T-helper 2 cell (primary cell): ENCODE results near the gene TRIP6.
A peak's percentile ranks its signal among the peaks of the same experiment; 100 is the strongest.
"Not testable (repeated sequence)": the region's sequence is repeated elsewhere in the genome, so short reads cannot be mapped to it uniquely, and the experiment has no call there.

ENCODE experiments used
- DNase-seq, 5 experiments: peaks; one replicate each; pipeline versions ENCODE4 v3.0.0 to v3.0.0-alpha.2; 2012 to 2022

Gene TRIP6

DNA sequence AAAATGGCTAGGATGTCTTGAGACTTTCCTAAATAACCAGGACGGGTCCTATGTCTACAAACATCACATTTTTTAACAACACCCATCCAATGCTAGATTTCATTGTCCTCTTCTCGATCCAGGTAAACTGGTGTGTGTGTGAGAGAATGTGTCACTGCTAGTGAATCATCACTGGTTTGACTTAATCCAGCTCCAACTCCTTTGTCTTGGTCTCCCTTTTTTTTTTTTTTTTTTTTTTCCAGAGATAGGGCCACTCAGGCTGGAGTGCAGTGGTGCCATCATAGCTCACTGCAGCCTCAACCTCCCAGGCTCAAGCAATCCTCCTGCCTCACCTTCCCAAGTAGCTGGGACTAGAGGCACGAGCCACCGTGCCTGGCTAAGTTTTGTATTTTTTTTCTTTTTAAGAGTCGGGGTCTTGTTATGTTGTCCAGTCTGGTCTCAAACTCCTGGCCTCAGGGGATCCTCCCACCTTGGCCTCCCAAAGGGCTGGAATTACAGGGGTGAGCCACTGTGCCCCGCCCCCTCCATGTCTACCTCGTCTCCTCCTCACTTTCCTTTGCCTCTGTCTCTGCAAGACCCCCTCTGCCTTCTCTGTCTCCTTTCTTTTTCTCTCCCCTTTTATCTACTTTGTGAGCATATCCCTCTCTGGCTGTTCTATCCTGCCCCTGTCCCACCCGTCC lies 24.5 kb downstream of the TRIP6 start:
- no peak for DNase-seq

DNA sequence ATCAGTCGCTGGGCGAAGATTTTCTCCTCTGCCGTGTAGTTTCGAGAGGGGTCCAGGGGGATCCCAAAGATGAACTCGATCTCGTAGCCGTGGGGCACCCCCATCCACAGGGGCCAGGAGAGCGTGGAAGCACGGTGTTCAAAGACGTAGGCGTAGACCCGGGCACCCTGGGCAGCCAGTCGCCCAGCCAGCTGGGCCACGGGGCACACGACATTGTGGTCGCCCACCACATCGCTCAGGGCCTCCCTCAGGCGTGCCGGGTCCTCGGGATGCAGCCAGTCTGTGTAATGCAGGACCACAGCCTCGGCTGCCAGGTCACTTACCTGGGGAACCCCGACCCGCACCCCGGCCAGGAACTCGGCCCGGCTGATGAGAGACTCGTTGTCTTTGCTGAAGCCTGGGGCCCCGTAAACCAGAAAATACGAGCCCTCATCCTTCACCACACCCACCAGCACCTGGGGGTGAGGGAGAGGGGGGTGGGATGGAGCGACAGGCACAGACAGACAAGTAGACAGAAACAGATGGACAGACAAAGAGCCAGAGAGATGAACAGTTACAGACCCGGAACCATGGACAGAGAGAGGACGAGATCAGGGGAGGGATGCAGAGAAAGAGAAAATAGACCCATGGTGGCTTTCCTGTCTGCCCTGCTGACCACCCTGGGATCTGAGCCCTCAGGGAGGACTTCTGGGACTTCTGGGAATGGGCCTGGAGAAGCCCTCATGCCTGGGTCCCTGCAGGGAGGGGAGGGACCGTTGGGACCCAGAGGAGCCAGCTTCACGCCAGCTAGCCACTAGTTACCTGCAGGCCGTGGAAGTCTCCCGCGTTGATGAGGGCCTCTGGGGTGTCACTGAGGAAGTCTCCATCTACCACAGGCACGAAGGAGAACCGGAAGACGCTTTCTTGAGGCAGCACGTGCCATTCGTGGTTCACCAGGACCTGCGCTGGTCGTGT lies 25.5 kb downstream of the TRIP6 start:
- DNase-seq: no peak

DNA sequence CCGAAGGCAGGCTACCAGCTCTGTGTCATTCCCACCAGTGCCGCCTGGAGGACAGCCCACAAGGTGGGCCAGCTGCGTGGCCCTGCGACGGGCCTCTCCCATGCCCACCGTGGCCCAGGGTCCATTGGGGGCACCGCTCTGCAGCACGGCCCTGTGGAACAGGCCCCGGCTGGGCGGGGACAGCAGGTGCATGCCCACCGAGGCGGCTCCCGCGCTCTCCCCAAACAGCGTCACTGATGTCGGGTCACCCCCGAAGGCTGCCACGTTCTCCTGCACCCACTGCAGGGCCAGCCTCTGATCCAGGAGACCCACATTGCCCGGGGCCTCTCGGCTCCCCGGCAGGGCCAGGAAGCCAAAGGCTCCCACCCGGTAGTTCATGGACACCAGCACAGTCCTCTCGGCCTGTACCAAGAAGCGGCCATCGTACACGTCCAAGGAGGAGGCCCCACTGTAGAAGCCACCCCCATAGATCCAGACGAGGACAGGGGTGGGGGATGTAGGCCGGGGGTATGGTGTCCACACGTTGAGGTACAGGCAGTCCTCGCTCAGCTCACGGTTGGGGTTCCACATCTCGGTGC lies 26.2 kb downstream of the TRIP6 start:
- no peak for DNase-seq

DNA sequence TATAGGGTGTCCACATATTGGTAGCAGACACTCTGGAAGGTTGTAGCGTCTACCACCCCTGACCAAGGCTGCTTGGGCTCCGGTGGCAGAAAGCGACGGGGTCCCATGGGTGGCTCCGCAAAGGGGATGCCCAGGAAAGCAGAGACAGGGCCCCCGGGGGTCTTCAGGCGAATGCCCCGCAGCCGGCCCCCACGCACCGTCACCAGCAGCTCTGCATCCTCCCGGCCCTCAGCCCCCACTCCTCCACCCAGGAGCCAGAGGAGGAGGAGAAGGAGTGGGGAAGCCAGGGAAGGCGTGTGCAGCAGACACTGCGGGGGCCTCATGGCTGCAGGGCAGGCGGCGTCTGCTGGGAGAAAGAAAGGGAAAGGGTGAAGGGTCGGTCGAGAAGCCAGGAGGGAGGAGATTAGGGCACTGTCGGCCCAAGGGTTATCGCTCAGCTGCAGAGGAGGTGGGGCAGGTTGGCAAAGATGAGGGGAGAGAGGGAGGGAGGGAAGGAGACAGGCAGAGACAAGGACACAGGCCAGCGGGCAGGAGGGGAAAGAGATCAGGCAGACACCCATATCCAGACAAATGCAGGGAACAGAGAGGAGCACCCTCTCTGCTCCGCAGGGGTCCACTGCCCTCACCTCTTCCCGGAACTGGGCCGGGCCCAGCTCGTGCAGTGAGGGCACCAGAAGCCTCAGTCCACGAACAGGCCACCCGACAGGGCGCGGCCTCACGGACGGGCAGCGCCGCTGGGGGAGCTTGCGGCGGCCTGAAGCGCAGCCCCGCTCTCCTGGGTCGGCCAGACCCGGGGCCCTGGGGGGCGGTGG lies 26.9 kb downstream of the TRIP6 start:
- no peak for DNase-seq

DNA sequence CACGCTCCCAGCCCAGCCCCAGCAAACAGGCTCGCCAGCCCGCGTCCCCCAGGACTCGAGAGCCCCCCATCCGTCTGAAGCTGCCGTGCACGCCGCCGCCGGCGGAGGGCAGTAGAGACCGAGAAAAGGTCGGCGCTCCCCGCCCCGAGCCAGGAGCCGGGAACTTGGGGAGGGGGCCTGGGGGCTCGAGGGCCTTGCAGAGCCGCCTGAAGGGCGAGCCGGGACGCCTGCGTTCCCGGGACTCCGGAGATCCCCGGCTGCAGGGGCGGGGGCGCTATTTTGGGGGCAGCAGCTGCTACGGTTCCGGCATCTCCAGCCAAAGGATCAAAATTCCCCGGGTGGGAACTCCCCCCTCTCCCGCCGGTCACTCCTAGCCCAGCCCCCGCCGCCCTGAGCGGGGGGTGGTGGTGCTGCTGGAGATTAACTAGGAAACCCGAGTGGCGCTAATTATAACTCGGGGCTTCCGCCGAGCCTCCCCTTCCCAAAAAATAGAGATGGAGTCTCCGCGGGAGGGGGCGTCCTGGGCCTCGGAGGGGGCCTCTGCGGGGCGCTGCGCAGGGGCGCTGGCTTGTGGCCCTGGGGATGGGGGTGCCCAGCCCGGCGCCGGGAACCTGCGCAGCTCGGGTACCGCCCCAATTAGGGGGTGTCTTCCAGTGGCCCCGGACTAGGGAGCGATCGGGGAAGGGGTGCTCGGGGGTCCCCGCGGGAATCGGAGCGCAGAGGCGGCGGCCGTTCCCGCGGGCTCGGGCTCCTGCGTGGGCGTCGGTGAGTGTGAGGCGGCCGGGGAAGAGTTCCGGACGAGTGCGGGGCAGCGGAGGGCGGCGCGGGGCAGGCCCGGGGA lies 27.9 kb downstream of the TRIP6 start:
- DNase-seq: peak in 3 of 5 experiments; percentile 29 to 38 (median 36)

DNA sequence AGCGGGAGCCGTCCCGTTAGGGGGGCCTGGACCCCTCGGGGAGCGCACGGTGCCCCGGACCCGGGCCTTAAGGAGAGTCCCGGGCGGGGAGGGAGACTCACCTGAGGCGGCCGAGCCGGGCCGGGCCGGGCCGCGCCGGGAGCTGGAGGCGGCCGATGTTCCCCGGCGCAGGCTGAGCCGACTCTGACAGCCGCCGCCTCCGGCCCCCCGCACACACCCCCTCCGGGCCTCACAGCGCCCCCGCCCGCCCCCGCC lies 28.4 kb downstream of the TRIP6 start, which contains the start of gene ACHE:
ACHE (minus strand) TSS at position 188 of the 255 bp plus-strand sequence. CDS start 1,656 bp downstream, outside the sequence.
- no peak for DNase-seq

DNA sequence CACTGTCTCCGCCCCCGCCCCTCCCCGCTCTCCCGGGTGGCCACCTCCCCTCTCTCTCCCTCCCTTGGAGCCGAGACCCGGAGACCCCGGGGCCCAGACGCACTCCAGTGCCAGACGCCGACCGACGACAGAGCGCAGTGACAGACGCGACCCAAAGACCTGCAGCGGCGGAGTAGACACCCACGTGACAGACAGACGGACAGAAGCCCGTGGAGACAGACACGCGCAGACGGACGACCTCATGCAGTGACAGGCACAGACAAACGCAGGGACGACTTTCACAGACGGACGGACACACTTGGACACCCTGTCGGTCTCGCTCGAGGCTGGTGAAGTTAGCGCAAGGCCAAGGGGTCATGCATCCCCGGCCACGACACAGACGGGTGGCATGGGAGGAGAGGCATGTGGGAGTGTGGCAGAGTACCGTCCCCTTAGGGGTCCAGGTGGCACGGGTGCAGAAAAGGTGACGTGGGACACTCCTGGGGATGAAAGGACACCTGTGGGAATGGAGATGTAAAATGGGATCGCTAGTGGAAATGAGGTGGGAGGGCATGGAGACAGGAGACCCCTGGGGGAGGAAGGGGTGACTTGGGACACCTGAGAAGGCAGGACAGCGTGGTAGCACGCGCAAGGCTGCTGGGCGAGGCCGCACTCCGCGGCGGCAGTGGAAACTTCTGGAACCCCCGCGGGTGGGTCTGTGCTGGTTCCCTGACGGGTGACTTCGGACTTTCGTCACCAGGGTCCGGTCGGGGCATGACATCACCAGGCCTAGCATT lies 29.0 kb downstream of the TRIP6 start:
- DNase-seq: peak in 1 of 5 experiments; percentile 63

DNA sequence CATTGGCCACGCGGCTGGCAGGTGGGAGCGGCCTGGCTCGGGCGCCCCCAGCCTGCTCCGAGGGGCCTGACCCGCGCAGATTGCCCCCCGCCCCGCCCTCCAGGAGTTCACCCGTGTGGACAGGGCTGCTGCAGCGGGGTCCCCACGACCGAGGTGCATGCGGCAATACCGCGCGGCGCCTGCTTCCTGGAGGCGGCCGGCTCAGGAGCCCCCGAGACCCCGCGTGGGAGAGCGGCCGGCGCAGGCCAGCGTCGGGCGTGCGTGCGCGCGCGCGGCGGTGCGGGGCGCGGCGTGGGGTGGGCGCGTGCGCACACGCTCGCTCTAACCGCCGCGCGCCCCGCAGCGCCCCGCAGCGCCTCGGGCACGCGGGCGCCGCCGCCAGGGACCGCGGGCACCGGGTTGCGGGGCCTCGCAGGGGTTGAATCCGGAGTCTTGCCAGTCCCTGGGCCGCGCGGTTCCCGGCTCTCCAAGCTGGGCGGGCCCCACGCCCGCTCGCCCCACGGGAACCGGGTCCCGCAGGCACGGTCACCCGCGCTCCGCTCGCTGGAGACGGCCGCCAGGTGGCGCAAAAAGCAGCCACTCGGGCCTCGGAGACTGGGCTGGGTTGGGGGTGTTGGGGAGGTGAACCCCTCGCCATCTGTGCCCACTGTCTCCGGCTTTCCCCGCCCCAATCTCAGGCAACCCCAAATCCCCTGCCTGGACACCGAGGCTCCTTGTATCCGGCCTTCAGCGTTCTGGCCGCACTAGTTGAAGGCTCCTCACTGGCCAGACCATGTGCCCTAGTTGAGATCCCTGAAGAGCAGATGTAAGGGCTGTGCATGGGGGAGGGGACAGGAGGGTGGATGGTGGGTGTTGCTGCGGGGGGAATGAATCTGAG lies 29.8 kb downstream of the TRIP6 start:
- peak in 3 of 5 experiments; percentile 38 to 63 (median 40) for DNase-seq

DNA sequence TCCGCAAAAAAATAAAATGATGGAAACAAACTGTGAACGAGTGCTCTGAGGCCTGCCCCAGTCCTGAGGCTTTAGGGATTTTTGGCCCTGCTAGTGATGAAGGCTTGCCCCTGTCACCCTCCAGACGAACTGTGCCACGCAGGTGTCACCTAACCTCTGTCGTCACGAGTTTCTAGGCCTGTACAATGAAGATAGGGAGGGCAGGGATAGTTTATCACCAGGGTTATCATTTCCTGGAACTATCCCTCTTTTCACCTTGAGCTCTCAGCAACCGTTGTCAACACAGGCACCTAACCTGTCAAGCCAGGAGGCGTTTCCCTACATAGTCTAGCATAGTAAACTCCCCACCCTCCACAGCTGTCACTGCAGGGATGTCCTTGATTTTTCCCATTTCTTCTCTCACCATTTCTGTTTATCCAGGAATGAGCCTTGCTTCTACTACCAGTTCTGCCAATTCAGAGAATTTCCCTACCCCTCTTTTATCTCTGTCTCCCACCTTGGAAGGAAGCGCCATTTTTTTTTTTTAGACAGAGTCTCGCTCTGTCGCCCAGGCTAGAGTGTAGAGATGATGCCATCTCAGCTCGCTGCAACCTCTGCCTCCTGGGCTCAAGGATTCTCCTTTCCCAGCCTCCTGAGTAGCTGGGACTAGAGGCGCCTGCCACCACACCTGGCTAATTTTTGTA lies 30.7 kb downstream of the TRIP6 start:
- DNase-seq: no peak

DNA sequence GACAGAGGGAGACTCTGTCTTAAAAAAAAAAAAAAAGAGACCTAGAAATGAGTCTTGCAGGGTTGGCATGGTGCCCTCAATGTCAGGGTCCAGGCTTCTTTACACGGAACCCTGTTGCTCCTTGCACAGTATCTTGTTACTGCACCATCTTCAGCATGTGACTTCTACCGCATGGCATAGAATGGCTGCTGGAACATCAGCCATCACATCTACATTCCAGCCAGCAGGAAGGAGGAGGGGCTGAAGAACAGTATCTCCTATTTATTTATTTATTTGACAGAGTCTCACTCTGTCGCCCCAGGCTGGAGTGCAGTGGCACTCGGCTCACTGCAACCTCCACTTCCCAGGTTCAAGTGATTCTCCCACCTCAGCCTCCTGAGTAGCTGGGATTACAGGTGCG lies 32.2 kb downstream of the TRIP6 start:
- DNase-seq: no peak

DNA sequence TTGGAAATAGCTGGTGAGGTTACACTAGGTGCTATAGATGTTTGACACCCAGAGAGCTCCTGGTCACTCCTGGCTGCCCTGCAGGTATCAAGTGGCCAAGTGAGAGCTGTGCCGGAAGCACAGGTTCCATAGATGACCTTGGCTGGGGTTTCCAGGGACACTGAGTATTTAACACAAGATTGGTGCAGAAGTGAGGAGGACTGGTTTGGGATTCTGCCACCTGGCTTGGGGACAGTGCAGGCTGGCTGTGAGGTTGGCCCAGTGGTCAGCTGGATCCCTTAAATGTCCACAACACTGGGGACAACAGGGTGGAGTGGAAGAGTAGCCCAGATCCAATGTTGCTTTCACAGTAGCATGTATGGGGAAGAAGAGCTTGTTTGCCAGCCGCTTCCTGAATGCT lies 33.8 kb downstream of the TRIP6 start:
- no peak for DNase-seq

DNA sequence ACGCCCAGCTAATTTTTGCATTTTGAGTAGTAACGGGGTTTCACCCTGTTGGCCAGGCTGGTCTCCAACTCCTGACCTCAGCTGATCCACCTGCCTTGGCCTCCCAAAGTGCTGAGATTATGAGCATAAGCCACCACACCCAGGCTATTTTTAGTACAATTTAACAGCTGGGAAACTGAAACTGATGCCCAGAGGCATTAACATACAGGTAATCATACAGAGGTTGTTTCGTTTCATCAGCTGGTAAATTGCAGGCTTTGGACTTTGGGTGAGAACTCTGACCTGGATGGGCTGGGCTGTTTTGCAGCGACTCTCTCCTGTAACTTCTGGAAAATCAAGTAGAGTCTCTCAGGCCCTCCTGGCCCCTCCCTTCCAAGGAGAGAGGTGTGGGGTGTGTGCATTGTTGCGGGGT lies 34.7 kb downstream of the TRIP6 start:
- DNase-seq: no peak

DNA sequence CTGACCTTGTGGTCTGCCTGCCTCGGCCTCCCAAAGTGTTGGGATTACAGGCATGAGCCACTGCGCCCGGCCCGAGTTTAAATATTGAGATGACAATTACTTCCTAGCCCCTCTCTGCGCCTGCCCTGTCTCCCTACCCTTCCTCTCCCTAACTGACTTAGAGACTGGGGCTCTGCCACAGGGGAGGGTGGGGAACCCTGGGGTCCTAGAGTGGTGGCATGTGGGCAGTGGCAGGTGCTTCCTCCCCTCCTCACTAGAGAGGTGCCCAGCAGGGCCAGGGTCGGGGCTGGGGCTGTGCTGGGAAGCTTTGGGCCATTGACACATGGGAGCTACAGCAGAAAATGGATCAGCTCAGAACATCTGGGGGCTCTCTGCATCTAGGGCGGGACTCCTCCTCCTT lies 35.5 kb downstream of the TRIP6 start:
- DNase-seq: no peak

DNA sequence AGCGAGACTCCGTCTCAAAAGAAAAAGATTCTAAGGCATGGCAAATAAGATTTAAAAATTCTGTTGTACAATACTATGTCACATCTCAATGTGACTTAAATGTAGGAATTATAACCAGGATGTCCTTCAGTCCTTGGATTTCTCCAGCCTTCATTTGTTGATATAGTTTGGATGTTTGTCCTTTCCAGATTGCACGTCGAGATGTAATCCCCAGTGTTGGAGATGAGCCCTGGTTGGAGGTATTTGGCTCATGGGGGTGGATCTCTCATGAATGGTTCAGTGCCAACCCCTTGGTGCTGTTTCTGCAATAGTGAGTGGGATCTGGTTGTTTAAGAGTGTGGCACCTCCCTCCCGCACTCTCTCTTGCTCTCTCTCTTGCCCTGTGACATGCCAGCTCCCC lies 41.3 kb downstream of the TRIP6 start:
- no peak for DNase-seq

DNA sequence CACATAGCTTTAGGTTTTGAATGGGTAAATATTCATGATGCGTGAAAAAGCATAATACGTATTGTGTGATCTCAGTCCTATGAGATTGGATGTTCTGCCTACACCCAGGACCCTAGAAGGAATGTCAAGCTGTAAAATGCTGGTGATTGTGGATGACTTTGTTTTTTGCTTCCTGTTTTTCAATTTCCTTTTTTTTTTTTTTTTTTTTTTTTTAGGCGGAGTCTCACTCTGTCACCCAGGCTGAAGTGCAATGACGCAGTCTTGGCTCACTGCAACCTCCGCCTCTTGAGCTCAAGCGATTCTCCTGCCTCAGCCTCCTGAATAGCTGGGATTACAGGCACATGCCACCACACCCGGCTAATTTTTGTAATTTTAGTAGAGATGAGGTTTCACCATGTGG lies 43.3 kb downstream of the TRIP6 start:
- not testable (repeated sequence) for DNase-seq

DNA sequence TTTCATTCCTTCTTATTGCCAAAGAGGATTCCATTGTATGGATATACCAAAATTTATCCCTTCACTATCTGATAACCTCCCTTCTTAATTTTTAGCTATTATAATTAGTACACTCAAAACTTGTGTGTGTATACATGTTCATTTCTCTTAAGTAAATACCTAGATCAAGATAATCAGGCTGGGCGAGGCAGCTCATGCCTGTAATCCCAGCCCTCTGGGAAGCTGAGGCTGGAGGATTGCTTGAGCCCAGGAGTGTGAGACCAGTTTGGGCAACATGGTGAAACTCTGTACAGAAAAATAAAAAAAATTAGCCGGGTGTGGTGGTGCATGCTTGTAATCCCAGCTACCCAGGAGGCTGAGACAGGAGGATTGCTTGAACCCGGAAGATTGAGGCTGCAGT lies 44.3 kb downstream of the TRIP6 start:
- DNase-seq: no peak

DNA sequence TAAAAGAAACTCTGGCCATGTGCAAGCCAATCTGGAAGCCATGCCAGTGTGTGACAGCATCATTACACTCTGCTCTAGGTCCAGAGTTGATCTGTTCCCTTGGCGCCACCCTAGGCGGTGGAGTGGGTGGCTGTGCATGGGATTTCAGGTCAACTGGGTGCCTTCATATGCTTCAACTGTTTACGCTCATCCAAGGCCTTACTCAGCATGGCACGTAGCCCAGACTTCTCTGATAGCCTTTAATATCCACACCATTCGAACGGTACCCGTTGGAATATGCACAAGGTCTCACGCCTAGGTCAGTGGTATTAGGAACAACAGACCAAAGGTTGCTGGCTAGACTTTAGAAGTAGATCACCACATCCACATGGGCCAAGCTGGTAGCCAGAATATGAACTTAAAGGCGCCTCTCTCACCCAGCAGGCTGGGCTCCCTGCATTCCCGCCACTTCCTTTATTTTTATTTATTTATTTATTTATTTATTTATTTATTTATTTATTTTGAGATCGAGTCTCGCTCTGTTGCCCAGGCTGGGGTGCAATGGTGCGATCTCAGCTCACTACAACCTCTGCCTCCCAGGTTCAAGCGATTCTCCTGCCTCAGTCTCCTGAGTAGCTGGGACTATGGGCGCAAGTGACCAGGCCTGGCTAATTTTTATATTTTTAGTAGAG lies 47.2 kb downstream of the TRIP6 start:
- no peak for DNase-seq

DNA sequence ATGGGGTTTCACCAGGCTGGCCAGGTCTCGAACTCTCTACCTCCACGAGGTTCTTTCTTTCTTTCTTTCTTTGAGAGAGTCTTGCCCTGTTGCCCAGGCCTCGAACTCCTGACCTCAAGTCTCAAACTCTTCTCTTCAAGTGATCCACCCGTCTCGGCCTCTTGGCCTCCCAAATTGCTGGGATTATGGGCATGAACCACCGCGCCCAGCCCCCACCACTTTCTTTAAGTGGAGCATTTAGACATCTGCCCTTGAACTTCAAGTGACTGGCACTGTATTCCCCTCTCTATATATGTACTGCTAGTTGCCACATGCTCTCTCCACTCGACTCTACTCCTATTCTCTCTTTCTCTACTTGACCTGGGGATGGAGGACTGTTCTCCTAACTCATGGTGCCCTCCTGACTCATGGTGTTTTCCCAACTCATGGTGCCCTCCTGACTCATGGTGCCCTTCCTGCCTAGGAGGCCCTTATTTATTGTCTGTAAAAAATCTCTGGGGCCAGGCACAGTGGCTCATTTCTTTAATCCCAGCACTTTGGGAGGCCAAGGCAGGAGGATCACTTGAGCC lies 47.8 kb downstream of the TRIP6 start:
- DNase-seq: no peak

DNA sequence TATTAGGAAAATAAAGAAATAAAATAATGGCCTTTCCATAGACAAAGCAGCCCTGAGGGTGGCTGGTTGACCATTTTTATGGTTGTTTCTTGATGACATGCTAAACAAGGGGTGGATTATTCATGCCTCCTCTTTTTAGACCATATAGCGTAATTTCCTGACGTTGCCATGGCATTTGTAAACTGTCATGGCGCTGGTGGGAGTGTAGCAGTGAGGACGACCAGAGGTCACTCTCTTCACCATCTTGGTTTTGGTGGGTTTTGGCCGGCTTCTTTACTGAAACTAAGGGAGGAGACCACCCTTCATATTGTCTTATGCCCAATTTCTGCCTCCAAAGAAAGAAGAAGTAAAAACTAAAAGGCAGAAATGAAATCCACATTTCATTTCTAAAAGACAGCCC lies 52.1 kb downstream of the TRIP6 start:
- not testable (repeated sequence) for DNase-seq
